Gastrocnemius medialis (tissue), 4 donors: ENCODE results near the gene QSER1. TPM values are rescaled to one million over a fixed set of nuclear protein-coding genes. Genes with fewer than 3 reads are reported as not detected.

Source experiments
- ATAC-seq, 2 donors: fragments of 150-250 bp; one replicate each; pipeline ENCODE4 v1.9.1; 2016
- DNase-seq, 2 donors: peaks; one replicate each; pipeline ENCODE4 v3.0.0-alpha.2; 2019
- H3K27ac ChIP-seq, 4 donors: fragments of 200-600 bp; sonication (generic); 1 replicate in 1 of 4; 2 replicates in 3 of 4; pipeline ENCODE4 v1.5.1; 2016 to 2018; ENCODE audit warnings: mild to moderate bottlenecking in 2 of 4, moderate library complexity in 1 of 4
- H3K27me3 ChIP-seq, 3 donors: fragments of 200-600 bp; sonication (generic) in 2 of 3; 1 replicate in 1 of 3; 2 replicates in 2 of 3; pipeline versions ENCODE4 v1.5.1 to v1.6.0; 2016 to 2019; ENCODE audit warnings: mild to moderate bottlenecking in 1 of 3, moderate library complexity in 1 of 3
- H3K36me3 ChIP-seq, 2 donors: fragments of 200-600 bp; sonication (generic) in 1 of 2; one replicate each; pipeline ENCODE4 v1.5.1; 2017 to 2018
- H3K4me1 ChIP-seq, 2 donors: fragments of 200-600 bp; sonication (generic) in 1 of 2; one replicate each; pipeline ENCODE4 v1.5.1; 2016 to 2017; ENCODE audit warnings: mild to moderate bottlenecking in 2 of 2
- H3K4me3 ChIP-seq, 4 donors: fragments of 200-600 bp; sonication (generic) in 3 of 4; 1 replicate in 1 of 4; 2 replicates in 3 of 4; pipeline ENCODE4 v1.5.1; 2016 to 2019; ENCODE audit warnings: mild to moderate bottlenecking in 2 of 4
- H3K9me3 ChIP-seq, 3 donors: fragments of 200-600 bp; sonication (generic) in 2 of 3; 1 replicate in 1 of 3; 2 replicates in 2 of 3; pipeline ENCODE4 v1.5.1; 2016 to 2019
- CTCF ChIP-seq, 5 experiments: fragments of 450-650 bp in 3 of 5; fragments of 200-600 bp in 2 of 5; sonication (generic) in 2 of 5; IDR thresholded peaks in 4 of 5; conservative IDR thresholded peaks in 1 of 5; 1 replicate in 4 of 5; 2 replicates in 1 of 5; pipeline ENCODE4 v1.5.1; 2016 to 2019; ENCODE audit warnings: antibody characterized with exemption in 5 of 5, mild to moderate bottlenecking in 3 of 5, moderate library complexity in 3 of 5
- POLR2A ChIP-seq, 2 donors: fragments of 450-650 bp; IDR thresholded peaks; one replicate each; pipeline ENCODE4 v1.6.1; 2017; ENCODE audit warnings: antibody characterized with exemption in 2 of 2, mild to moderate bottlenecking in 2 of 2, moderate library complexity in 2 of 2
- in situ Hi-C, 4 donors: fragments of 200-750 bp; cut with MboI; loops; one replicate each; pipeline versions ENCODE4 v1.15.0 to v1.8.0; 2017; ENCODE audit warnings: low sequenced_read_pairs in 4 of 4
- intact Hi-C: fragments of 100-400 bp; cut with DNase I; formaldehyde crosslinking; loops from one replicate; pipeline ENCODE4 v1.15.1; 2023; ENCODE audit warnings: low total_unique reads
- total RNA-seq, 4 donors: library from RNA; depleted of rRNA; stranded (reverse); fragments of >200 nt; gene quantifications; one replicate each; pipeline versions ENCODE4 v1.1.0 to v1.2.3, GENCODE V29; 2016

QSER1 gene
- total RNA-seq = 10 to 100 TPM in 3 of 4 donors, 1 to 10 TPM in 1; 7.5 to 17.2 (median 13.1) TPM

GRCh38 chr11:32892355-32893092 is at the start of gene QSER1:
Gene QSER1, plus strand, starts transcription at chr11:32892811. Its CDS starts 315 bp downstream, at chr11:32893126.
- H3K36me3 ChIP-seq = no peaks in the 10 kb centered on the region
- DNase-seq = peak; percentile 30 to 42
- intact Hi-C loops = loop anchor here (1.0 to 5.0 kb wide), 4 partner anchors 83 to 365 kb away; partner anchors contain the start of genes EIF3M, HIPK3 and TCP11L1
- H3K27ac ChIP-seq = peak within 1 kb of the TSS; percentile 81 to 92 (median 90)
- in situ Hi-C loops = loop anchor here in 1 of 4 donors (10.0 to 25.0 kb wide), 2 partner anchors 142 to 305 kb away; partner anchors contain the start of genes EIF3M and TCP11L1
- H3K9me3 ChIP-seq = no peaks in the 10 kb centered on the region
- peaks cover 18 to 19% of the 10 kb centered on the region in 2 donors for H3K4me1 ChIP-seq
- H3K27me3 ChIP-seq = no peaks in the 10 kb centered on the region
- H3K4me3 ChIP-seq = peak within 1 kb of the TSS; percentile 78 to 96 (median 89)
- peak; percentile 90 to 91 for ATAC-seq
- TF ChIP-seq POLR2A (IDR thresholded peaks at IDR 0.05) (peak; percentile 61 to 67), CTCF (IDR thresholded peaks at IDR 0.05 in 4 of 5, conservative IDR thresholded peaks at IDR 0.05 in 1 of 5) (no peak)

GRCh38 chr11:32843544-32843943 is 49.1 kb upstream of the QSER1 start:
- no peak overlapping the region for H3K27ac ChIP-seq
- DNase-seq = no peak
- H3K36me3 ChIP-seq = no peaks in the 10 kb centered on the region
- no peak for ATAC-seq
- H3K9me3 ChIP-seq = no peaks in the 10 kb centered on the region
- intact Hi-C loops = no loop called here
- H3K27me3 ChIP-seq = peaks cover 0 to 4% (median 0%) of the 10 kb centered on the region in 3 donors
- TF ChIP-seq POLR2A (IDR thresholded peaks at IDR 0.05) = no peak
- TF ChIP-seq CTCF (IDR thresholded peaks at IDR 0.05 in 4 of 5, conservative IDR thresholded peaks at IDR 0.05 in 1 of 5) = no peak
- no peak overlapping the region for H3K4me3 ChIP-seq
- in situ Hi-C loops = no loop called here
- no peaks in the 10 kb centered on the region for H3K4me1 ChIP-seq

- TF ChIP-seq POLR2A (IDR thresholded peaks at IDR 0.05) (no peak), CTCF (IDR thresholded peaks at IDR 0.05 in 4 of 5, conservative IDR thresholded peaks at IDR 0.05 in 1 of 5) (no peak)
- in situ Hi-C loops = no loop called here
- no peak overlapping the region for H3K27ac ChIP-seq
- intact Hi-C loops = no loop called here
- no peaks in the 10 kb centered on the region for H3K36me3 ChIP-seq
- DNase-seq (no peak), ATAC-seq (no peak)
- no peaks in the 10 kb centered on the region for H3K27me3 ChIP-seq
- no peaks in the 10 kb centered on the region for H3K9me3 ChIP-seq
- no peaks in the 10 kb centered on the region for H3K4me1 ChIP-seq
- no peak overlapping the region for H3K4me3 ChIP-seq
Observed at GRCh38 chr11:32847511-32847910, 45.1 kb upstream of the QSER1 start.

GRCh38 chr11:32849761-32850160 is 42.9 kb upstream of the QSER1 start:
- TF ChIP-seq CTCF (IDR thresholded peaks at IDR 0.05 in 4 of 5, conservative IDR thresholded peaks at IDR 0.05 in 1 of 5) (no peak), POLR2A (IDR thresholded peaks at IDR 0.05) (no peak)
- Histone ChIP-seq H3K36me3 (no peaks in the 10 kb centered on the region), H3K4me1 (no peaks in the 10 kb centered on the region), H3K27ac (no peak overlapping the region), H3K4me3 (no peak overlapping the region), H3K9me3 (no peaks in the 10 kb centered on the region), H3K27me3 (no peaks in the 10 kb centered on the region)
- intact Hi-C loops = no loop called here
- ATAC-seq = no peak
- in situ Hi-C loops = no loop called here
- no peak for DNase-seq
